Stomach (tissue), 9 donors: Measurements from ENCODE around the gene UBR1. TPM values are rescaled to one million over a fixed set of nuclear protein-coding genes. Genes with fewer than 3 reads are reported as not detected.
"Not testable (repeated sequence)": the region's sequence is repeated elsewhere in the genome, so short reads cannot be mapped to it uniquely, and the experiment has no call there.

Experiments used
- DNase-seq, 2 donors: peaks; one replicate each; pipeline versions ENCODE4 v3.0.0 to v3.0.0-alpha.2; 2013 to 2019
- H3K27ac ChIP-seq, 5 donors: fragments of 200-600 bp in 4 of 5; sonication (generic) in 4 of 5; one replicate each; pipeline ENCODE4 v1.5.1; 2013 to 2019; ENCODE audit warnings: mild to moderate bottlenecking in 1 of 5, moderate library complexity in 1 of 5
- H3K27me3 ChIP-seq, 3 donors: fragments of 200-600 bp; sonication (generic); one replicate each; pipeline ENCODE4 v1.5.1; 2017 to 2019; ENCODE audit warnings: mixed run types in 1 of 3
- H3K36me3 ChIP-seq, 4 donors: fragments of 200-600 bp; sonication (generic); 1 replicate in 3 of 4; 2 replicates in 1 of 4; pipeline ENCODE4 v1.5.1; 2016 to 2019
- H3K4me1 ChIP-seq, 4 donors: fragments of 200-600 bp; sonication (generic); one replicate each; pipeline ENCODE4 v1.5.1; 2016 to 2019
- H3K4me3 ChIP-seq, 4 donors: fragments of 200-600 bp; sonication (generic) in 3 of 4; one replicate each; pipeline ENCODE4 v1.5.1; 2016 to 2019; ENCODE audit warnings: mild to moderate bottlenecking in 1 of 4
- H3K9me3 ChIP-seq, 4 donors: fragments of 200-600 bp; sonication (generic); one replicate each; pipeline ENCODE4 v1.5.1; 2016 to 2019
- EP300 ChIP-seq: sonication (generic); formaldehyde crosslinking; IDR thresholded peaks from one replicate; pipeline ENCODE4 v1.6.1; 2017; ENCODE audit warnings: antibody characterized with exemption
- POLR2A ChIP-seq, 4 donors: fragments of 450-650 bp; IDR thresholded peaks; one replicate each; pipeline ENCODE4 v1.6.1; 2016; ENCODE audit warnings: antibody characterized with exemption in 4 of 4, control low read depth in 2 of 4, mild to moderate bottlenecking in 1 of 4, moderate library complexity in 1 of 4
- POLR2AphosphoS5 ChIP-seq, 3 donors: sonication (generic); formaldehyde crosslinking; IDR thresholded peaks; one replicate each; pipeline ENCODE4 v1.6.1; 2016; ENCODE audit warnings: antibody characterized with exemption in 3 of 3
- WGBS, 5 donors: extraction: QIAGEN DNeasy Blood & Tissue Kit in 3 of 5; methylation state at CpG; one replicate each; pipeline versions ENCODE4 v1.1.5 to v1.1.7; 2013 to 2018; 5-methylcytosine and 5-hydroxymethylcytosine counted together
- intact Hi-C: fragments of 100-400 bp; cut with DNase I; formaldehyde crosslinking; loops from one replicate; pipeline ENCODE4 v1.15.1; 2023; ENCODE audit warnings: low total_unique reads
- polyA plus RNA-seq, 3 donors: library from polyadenylated mRNA; stranded (reverse); fragments of 200-250 nt; gene quantifications; one replicate each; pipeline ENCODE4 v1.2.3, GENCODE V29; 2013
- total RNA-seq, 5 donors: library from RNA; depleted of rRNA; stranded (reverse); fragments of >200 nt; gene quantifications; one replicate each; pipeline versions ENCODE4 v1.1.0 to v1.2.3, GENCODE V29; 2014 to 2016
- TF ChIP-seq, protein P1 (sequence below), 7 experiments: fragments of 450-650 bp in 4 of 7; fragments of 200-600 bp in 3 of 7; sonication (generic) in 3 of 7; IDR thresholded peaks; one replicate each; pipeline ENCODE4 v1.5.1; 2016 to 2019; ENCODE audit warnings: antibody characterized with exemption in 7 of 7, control low read depth in 2 of 7, mild to moderate bottlenecking in 1 of 7
- donor health status: healthy with polysubstance abuse.
- donor health status: Bipolar disorder and iron deficiency.
- donor health status: healthy.

The UBR1 gene
- total and polyA plus RNA-seq, 8 donors = 3.1 to 124 (median 12.3) TPM

GRCh38 chr15:43025150-43025549, 80.7 kb downstream of the UBR1 start:
- DNase-seq = no peak
- H3K4me3 ChIP-seq = no peak overlapping the region
- no peaks in the 10 kb centered on the region for H3K4me1 ChIP-seq
- intact Hi-C loops = no loop called here
- peaks cover 33 to 95% (median 94%) of the 10 kb centered on the region in 4 donors for H3K36me3 ChIP-seq
- no peaks in the 10 kb centered on the region for H3K9me3 ChIP-seq
- TF ChIP-seq POLR2AphosphoS5 (IDR thresholded peaks at IDR 0.05) (no peak), EP300 (no peak), POLR2A (IDR thresholded peaks at IDR 0.05) (no peak)
- TF ChIP-seq, protein P1, sequence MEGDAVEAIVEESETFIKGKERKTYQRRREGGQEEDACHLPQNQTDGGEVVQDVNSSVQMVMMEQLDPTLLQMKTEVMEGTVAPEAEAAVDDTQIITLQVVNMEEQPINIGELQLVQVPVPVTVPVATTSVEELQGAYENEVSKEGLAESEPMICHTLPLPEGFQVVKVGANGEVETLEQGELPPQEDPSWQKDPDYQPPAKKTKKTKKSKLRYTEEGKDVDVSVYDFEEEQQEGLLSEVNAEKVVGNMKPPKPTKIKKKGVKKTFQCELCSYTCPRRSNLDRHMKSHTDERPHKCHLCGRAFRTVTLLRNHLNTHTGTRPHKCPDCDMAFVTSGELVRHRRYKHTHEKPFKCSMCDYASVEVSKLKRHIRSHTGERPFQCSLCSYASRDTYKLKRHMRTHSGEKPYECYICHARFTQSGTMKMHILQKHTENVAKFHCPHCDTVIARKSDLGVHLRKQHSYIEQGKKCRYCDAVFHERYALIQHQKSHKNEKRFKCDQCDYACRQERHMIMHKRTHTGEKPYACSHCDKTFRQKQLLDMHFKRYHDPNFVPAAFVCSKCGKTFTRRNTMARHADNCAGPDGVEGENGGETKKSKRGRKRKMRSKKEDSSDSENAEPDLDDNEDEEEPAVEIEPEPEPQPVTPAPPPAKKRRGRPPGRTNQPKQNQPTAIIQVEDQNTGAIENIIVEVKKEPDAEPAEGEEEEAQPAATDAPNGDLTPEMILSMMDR (IDR thresholded peaks at IDR 0.05) = no peak
- no peaks in the 10 kb centered on the region for H3K27me3 ChIP-seq
- no peak overlapping the region for H3K27ac ChIP-seq

GRCh38 chr15:43014671-43015070, 91.2 kb downstream of the UBR1 start:
- H3K9me3 ChIP-seq, H3K27me3 ChIP-seq, DNase-seq, H3K4me1 ChIP-seq, intact Hi-C loops, H3K27ac ChIP-seq, H3K4me3 ChIP-seq: not testable (repeated sequence)
- peaks cover 17 to 94% (median 85%) of the 10 kb centered on the region in 4 donors for H3K36me3 ChIP-seq
- 93 to 100% (median 93%) methylated on average over 1 to 31 of the region's 31 CpGs for WGBS, 5 donors

GRCh38 chr15:43009206-43009605, 96.6 kb downstream of the UBR1 start:
- H3K4me3 ChIP-seq = no peak overlapping the region
- H3K36me3 ChIP-seq = peaks cover 33 to 90% (median 84%) of the 10 kb centered on the region in 4 donors
- intact Hi-C loops = no loop called here
- H3K9me3 ChIP-seq = no peaks in the 10 kb centered on the region
- TF ChIP-seq EP300 = no peak
- TF ChIP-seq, protein P1 (IDR thresholded peaks at IDR 0.05) = no peak
- no peak for TF ChIP-seq POLR2AphosphoS5 (IDR thresholded peaks at IDR 0.05)
- TF ChIP-seq POLR2A (IDR thresholded peaks at IDR 0.05) = no peak
- H3K27ac ChIP-seq = no peak overlapping the region
- no peaks in the 10 kb centered on the region for H3K27me3 ChIP-seq
- H3K4me1 ChIP-seq = no peaks in the 10 kb centered on the region
- DNase-seq = no peak
- WGBS, 5 donors = 96 to 100% (median 100%) methylated on average over 1 to 3 of the region's 3 CpGs

DNA sequence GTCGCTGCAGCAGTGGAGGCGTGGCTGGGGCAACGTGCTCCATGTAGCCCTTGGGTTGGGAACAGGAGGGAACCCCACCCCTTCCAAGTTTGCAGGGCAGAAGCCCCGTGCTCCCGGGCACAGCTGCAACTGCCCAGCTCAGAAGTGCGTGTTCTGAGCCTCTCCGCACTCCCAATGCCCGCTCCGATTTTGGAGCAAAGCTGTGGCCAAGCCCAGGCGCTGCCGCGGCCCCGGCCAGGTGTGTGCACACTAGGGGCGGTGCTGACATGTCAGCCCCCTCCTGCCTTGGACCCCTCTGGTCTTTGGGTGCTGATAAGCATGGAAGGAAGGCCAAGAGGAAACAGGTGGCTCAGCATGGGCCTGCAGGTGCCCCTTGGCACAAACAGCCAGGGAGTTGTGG, 97.7 kb downstream of the UBR1 start:
- Histone ChIP-seq H3K9me3 (no peaks in the 10 kb centered on the region), H3K36me3 (peaks cover 33 to 91% (median 85%) of the 10 kb centered on the region in 4 donors), H3K4me3 (no peak overlapping the region), H3K27ac (no peak overlapping the region), H3K27me3 (no peaks in the 10 kb centered on the region), H3K4me1 (no peaks in the 10 kb centered on the region)
- WGBS, 5 donors = 86 to 92% (median 88%) methylated on average over 10 to 14 of the region's 14 CpGs
- intact Hi-C loops = no loop called here
- TF ChIP-seq EP300 (no peak), POLR2A (IDR thresholded peaks at IDR 0.05) (no peak), POLR2AphosphoS5 (IDR thresholded peaks at IDR 0.05) (no peak)
- TF ChIP-seq, protein P1 (IDR thresholded peaks at IDR 0.05) = no peak
- no peak for DNase-seq

DNA sequence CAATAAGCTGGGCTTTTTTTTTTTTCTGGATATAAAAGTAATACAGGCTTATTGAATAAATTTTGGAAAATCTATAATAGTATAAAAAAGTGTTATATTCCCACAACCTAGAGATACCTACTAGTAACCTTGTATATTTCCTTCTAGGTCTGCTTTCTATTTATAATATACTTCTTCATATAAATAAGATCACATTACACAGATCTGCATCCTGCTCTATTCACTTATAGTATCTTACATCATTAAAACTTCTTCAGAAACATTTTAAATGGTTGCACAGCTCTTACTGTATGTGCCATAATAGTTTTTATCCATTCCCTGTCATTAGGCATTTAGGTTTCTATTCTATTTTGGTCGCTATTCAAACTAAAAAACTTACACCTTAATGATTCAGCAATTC, 98.3 kb downstream of the UBR1 start:
- TF ChIP-seq POLR2AphosphoS5 (IDR thresholded peaks at IDR 0.05) (no peak), POLR2A (IDR thresholded peaks at IDR 0.05) (no peak), EP300 (no peak)
- TF ChIP-seq, protein P1 (IDR thresholded peaks at IDR 0.05) = no peak
- H3K36me3 ChIP-seq = peaks cover 33 to 90% (median 86%) of the 10 kb centered on the region in 4 donors

More for the DNA sequence above, 98.3 kb downstream of the UBR1 start:
- Histone ChIP-seq H3K9me3 (no peaks in the 10 kb centered on the region), H3K4me3 (no peak overlapping the region), H3K27ac (no peak overlapping the region), H3K27me3 (no peaks in the 10 kb centered on the region), H3K4me1 (no peaks in the 10 kb centered on the region)
- DNase-seq = no peak
- intact Hi-C loops = no loop called here
- 72 to 93% (median 84%) methylated on average over 1 of the region's 1 CpG for WGBS, 5 donors
